Ectodermal cell (in vitro differentiated cells): Measurements from ENCODE around the gene FUZ.

Experiments used
- H3K27ac ChIP-seq: 2 replicates; pipeline ENCODE4 v1.7.0; 2013; ENCODE audit warnings: mild to moderate bottlenecking, low read depth, low read length; ENCODE audit not compliant: insufficient read depth, poor library complexity, severe bottlenecking
- H3K27me3 ChIP-seq: 2 replicates; pipeline ENCODE4 v1.7.0; 2013; ENCODE audit warnings: mild to moderate bottlenecking, low read length; ENCODE audit not compliant: insufficient read depth, control insufficient read depth, poor library complexity, severe bottlenecking
- H3K36me3 ChIP-seq: one replicate; pipeline ENCODE4 v1.7.0; 2013; ENCODE audit warnings: low read length; ENCODE audit not compliant: control insufficient read depth, insufficient read depth
- H3K4me1 ChIP-seq: one replicate; pipeline ENCODE4 v1.7.0; 2013; ENCODE audit warnings: low read length; ENCODE audit not compliant: control insufficient read depth, insufficient read depth
- H3K4me3 ChIP-seq: 2 replicates; pipeline ENCODE4 v1.7.0; 2013; ENCODE audit warnings: low read depth, low read length, control low read depth; ENCODE audit not compliant: insufficient read depth
- H3K9me3 ChIP-seq: 2 replicates; pipeline ENCODE4 v1.7.0; 2013; ENCODE audit warnings: mild to moderate bottlenecking, low read length, moderate library complexity; ENCODE audit not compliant: control insufficient read depth
- WGBS, 2 experiments: methylation state at CpG; one replicate each; pipeline ENCODE4 v1.1.7; 2013; ENCODE audit warnings: missing lambda C conversion rate in 2 of 2; 5-methylcytosine and 5-hydroxymethylcytosine counted together

The FUZ gene

GRCh38 chr19:49840736-49841249, 27.7 kb upstream of the FUZ start:
- Histone ChIP-seq H3K27me3 (no peaks in the 10 kb centered on the region), H3K9me3 (no peaks in the 10 kb centered on the region), H3K4me3 (no peak overlapping the region), H3K36me3 (peaks cover 30% of the 10 kb centered on the region), H3K4me1 (no peaks in the 10 kb centered on the region), H3K27ac (peak overlapping the region; percentile 13)
- WGBS, 2 experiments, result 92 to 94% methylated on average over 17 of the region's 17 CpGs

- Histone ChIP-seq H3K27ac (no peak overlapping the region), H3K4me3 (no peak overlapping the region), H3K4me1 (no peaks in the 10 kb centered on the region), H3K36me3 (peaks cover 33% of the 10 kb centered on the region), H3K27me3 (no peaks in the 10 kb centered on the region), H3K9me3 (no peaks in the 10 kb centered on the region)
- 92% methylated on average over 11 of the region's 11 CpGs for WGBS, 2 experiments
Observed at GRCh38 chr19:49840321-49840720, 27.2 kb upstream of the FUZ start.

GRCh38 chr19:49839713-49840112, 26.6 kb upstream of the FUZ start:
- H3K36me3 ChIP-seq, result peaks cover 38% of the 10 kb centered on the region
- no peaks in the 10 kb centered on the region for H3K9me3 ChIP-seq
- no peak overlapping the region for H3K4me3 ChIP-seq
- no peaks in the 10 kb centered on the region for H3K27me3 ChIP-seq
- H3K4me1 ChIP-seq, result no peaks in the 10 kb centered on the region
- H3K27ac ChIP-seq, result no peak overlapping the region
- 95 to 97% methylated on average over 11 of the region's 11 CpGs for WGBS, 2 experiments

GRCh38 chr19:49838885-49839588, 25.9 kb upstream of the FUZ start:
- Histone ChIP-seq H3K27ac (no peak overlapping the region), H3K27me3 (no peaks in the 10 kb centered on the region), H3K36me3 (peaks cover 40% of the 10 kb centered on the region), H3K4me3 (no peak overlapping the region), H3K9me3 (no peaks in the 10 kb centered on the region), H3K4me1 (no peaks in the 10 kb centered on the region)
- 96% methylated on average over 17 to 18 of the region's 18 CpGs for WGBS, 2 experiments

- no peaks in the 10 kb centered on the region for H3K4me1 ChIP-seq
- H3K27ac ChIP-seq, result no peak overlapping the region
- 96 to 97% methylated on average over 9 of the region's 9 CpGs for WGBS, 2 experiments
- no peaks in the 10 kb centered on the region for H3K27me3 ChIP-seq
- H3K36me3 ChIP-seq, result peaks cover 45% of the 10 kb centered on the region
- no peak overlapping the region for H3K4me3 ChIP-seq
- no peaks in the 10 kb centered on the region for H3K9me3 ChIP-seq
Observed at GRCh38 chr19:49837425-49837824, 24.3 kb upstream of the FUZ start.

- Histone ChIP-seq H3K27ac (no peak overlapping the region), H3K36me3 (peaks cover 49% of the 10 kb centered on the region), H3K9me3 (no peaks in the 10 kb centered on the region), H3K27me3 (no peaks in the 10 kb centered on the region), H3K4me3 (no peak overlapping the region), H3K4me1 (no peaks in the 10 kb centered on the region)
- 86 to 92% methylated on average over 5 of the region's 5 CpGs for WGBS, 2 experiments
Observed at GRCh38 chr19:49837009-49837310, 23.9 kb upstream of the FUZ start.

GRCh38 chr19:49836176-49837008, 23.3 kb upstream of the FUZ start:
- Histone ChIP-seq H3K4me1 (no peaks in the 10 kb centered on the region), H3K27me3 (no peaks in the 10 kb centered on the region), H3K9me3 (no peaks in the 10 kb centered on the region), H3K4me3 (no peak overlapping the region), H3K36me3 (peaks cover 52% of the 10 kb centered on the region), H3K27ac (no peak overlapping the region)
- WGBS, 2 experiments, result 95 to 96% methylated on average over 20 of the region's 20 CpGs

- H3K4me3 ChIP-seq, result no peak overlapping the region
- no peak overlapping the region for H3K27ac ChIP-seq
- no peaks in the 10 kb centered on the region for H3K4me1 ChIP-seq
- H3K9me3 ChIP-seq, result no peaks in the 10 kb centered on the region
- WGBS, 2 experiments, result 95% methylated on average over 12 of the region's 12 CpGs
- H3K27me3 ChIP-seq, result no peaks in the 10 kb centered on the region
- H3K36me3 ChIP-seq, result peaks cover 47% of the 10 kb centered on the region
Observed at GRCh38 chr19:49835562-49835961, 22.5 kb upstream of the FUZ start.

- WGBS, 2 experiments, result 93 to 96% methylated on average over 7 of the region's 7 CpGs
- no peaks in the 10 kb centered on the region for H3K27me3 ChIP-seq
- H3K36me3 ChIP-seq, result peaks cover 39% of the 10 kb centered on the region
- no peaks in the 10 kb centered on the region for H3K4me1 ChIP-seq
- H3K27ac ChIP-seq, result no peak overlapping the region
- no peaks in the 10 kb centered on the region for H3K9me3 ChIP-seq
- H3K4me3 ChIP-seq, result no peak overlapping the region
Observed at GRCh38 chr19:49833599-49833998, 20.5 kb upstream of the FUZ start.

- no peaks in the 10 kb centered on the region for H3K9me3 ChIP-seq
- WGBS, 2 experiments, result 94% methylated on average over 9 of the region's 9 CpGs
- H3K27ac ChIP-seq, result no peak overlapping the region
- H3K4me1 ChIP-seq, result no peaks in the 10 kb centered on the region
- H3K4me3 ChIP-seq, result no peak overlapping the region
- H3K36me3 ChIP-seq, result peaks cover 38% of the 10 kb centered on the region
- no peaks in the 10 kb centered on the region for H3K27me3 ChIP-seq
Observed at GRCh38 chr19:49832556-49832955, 19.5 kb upstream of the FUZ start.
